GM18517 (cell line): ENCODE measurements around the gene ARHGEF2.
"Not testable (repeated sequence)": the region's sequence is repeated elsewhere in the genome, so short reads cannot be mapped to it uniquely, and the experiment has no call there.

ENCODE experiments used
- ATAC-seq: cut with Tn5 transposase; IDR thresholded peaks from one replicate; pipeline ENCODE4 v1.9.1; 2021; ENCODE audit warnings: mild to moderate bottlenecking, moderate library complexity; ENCODE audit not compliant: unreplicated experiment

Gene ARHGEF2

GRCh38 chr1:155944444-155944799 is 33.9 kb downstream of the ARHGEF2 start:
- no peak for ATAC-seq

DNA sequence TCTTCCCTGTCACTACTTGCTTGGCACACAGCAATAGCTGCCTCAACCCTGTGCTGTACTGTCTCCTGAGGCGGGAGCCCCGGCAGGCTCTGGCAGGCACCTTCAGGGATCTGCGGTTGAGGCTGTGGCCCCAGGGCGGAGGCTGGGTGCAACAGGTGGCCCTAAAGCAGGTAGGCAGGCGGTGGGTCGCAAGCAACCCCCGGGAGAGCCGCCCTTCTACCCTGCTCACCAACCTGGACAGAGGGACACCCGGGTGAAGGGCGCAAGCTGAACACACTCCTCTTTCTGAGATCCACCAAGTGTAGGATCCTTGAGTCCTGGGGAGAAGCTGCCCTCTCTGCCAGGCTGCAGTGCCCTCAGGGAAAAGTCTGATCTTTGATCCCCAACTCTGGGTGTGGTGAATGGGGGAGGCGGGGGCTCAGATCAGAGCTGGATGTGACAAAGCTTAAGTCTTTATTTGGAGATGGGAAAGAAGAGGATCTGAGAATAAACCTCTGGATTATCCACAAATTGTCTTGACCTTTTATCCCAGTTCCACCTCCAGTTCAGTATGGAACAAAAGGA is 35.7 kb downstream of the ARHGEF2 start:
- no peak for ATAC-seq

DNA sequence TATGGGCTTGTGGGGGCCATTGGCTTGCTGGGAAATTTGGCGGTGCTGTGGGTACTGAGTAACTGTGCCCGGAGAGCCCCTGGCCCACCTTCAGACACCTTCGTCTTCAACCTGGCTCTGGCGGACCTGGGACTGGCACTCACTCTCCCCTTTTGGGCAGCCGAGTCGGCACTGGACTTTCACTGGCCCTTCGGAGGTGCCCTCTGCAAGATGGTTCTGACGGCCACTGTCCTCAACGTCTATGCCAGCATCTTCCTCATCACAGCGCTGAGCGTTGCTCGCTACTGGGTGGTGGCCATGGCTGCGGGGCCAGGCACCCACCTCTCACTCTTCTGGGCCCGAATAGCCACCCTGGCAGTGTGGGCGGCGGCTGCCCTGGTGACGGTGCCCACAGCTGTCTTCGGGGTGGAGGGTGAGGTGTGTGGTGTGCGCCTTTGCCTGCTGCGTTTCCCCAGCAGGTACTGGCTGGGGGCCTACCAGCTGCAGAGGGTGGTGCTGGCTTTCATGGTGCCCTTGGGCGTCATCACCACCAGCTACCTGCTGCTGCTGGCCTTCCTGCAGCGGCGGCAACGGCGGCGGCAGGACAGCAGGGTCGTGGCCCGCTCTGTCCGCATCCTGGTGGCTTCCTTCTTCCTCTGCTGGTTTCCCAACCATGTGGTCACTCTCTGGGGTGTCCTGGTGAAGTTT is 36.4 kb downstream of the ARHGEF2 start:
- ATAC-seq, result no peak

- no peak for ATAC-seq
Measured at GRCh38 chr1:155940993-155941844, 37.1 kb downstream of the ARHGEF2 start, which contains the start of gene RXFP4. Gene RXFP4, plus strand, starts transcription at chr1:155941638. Its CDS starts 72 bp downstream, at chr1:155941710.

GRCh38 chr1:155940482-155940992 is 37.8 kb downstream of the ARHGEF2 start:
- no peak for ATAC-seq

DNA sequence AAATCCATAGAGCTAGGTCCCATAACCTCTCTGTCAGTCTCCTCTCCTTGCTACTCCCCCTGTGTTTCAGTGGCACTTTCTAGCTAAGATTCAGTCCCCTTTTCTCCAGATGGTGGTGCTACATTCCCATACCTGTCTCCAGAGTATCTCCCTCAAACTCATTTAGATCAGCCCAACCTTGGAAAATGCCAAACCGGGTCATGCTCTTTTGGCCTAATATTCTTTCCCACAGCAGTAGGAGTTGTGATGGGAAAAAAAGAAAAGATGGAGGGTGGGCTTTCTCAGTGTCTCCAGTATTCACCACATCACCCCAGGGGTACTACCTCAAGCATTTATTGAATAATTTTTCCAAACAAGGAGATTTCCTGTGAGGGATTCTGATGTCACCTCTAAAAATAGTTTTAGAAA is 40.1 kb downstream of the ARHGEF2 start:
- no peak for ATAC-seq

- no peak for ATAC-seq
Measured at GRCh38 chr1:155934936-155935590, 43.3 kb downstream of the ARHGEF2 start.

DNA sequence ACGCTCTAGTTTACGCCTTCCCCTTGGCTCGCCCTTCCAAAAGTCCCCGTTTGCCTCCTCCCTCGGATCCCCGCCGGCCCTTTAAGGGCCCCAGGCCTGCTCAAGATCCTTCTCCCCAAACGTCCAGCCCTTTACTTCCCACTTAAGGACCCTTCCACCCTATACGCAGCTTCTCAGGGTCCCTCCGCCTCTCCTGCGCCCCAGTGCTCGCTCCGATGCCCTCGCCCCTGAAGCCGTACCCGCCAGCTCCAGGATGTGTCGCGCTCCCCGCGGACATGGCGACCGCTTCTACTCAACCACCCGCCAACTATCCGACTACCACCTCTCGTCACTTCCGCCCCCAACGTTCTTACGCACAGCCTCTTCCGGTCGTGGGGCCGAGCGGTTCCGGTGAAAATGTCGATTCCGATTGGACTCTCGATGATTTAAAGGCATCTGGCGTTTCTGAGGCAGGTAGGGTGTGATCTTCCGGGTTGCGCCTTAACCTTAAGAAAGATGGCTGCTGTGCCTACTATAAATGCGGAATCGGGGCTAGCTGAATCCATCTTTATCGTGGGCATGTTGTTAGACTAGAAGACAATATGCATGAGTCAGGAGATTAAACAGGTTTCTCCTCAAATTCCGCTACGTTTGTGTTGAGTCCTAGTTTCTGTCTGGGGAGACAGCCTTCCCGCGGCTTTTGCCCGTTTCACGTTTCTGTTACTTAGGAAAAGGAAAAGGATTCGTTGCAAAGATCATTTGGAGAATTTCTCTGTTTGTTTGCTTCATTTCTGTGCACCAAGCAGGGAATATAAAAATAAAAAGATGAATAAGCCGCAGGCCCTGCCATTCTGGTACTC is 44.0 kb downstream of the ARHGEF2 start, which contains the start of gene KHDC4:
TSS of gene KHDC4 (minus strand) at position 317 of the 839 bp plus-strand sequence. CDS start at position 277, 40 bp downstream.
- peak; percentile 80 for ATAC-seq

- no peak for ATAC-seq
Measured at GRCh38 chr1:155933591-155934096, 44.7 kb downstream of the ARHGEF2 start.

- no peak for ATAC-seq
Measured at GRCh38 chr1:155932487-155932886, 45.9 kb downstream of the ARHGEF2 start.

DNA sequence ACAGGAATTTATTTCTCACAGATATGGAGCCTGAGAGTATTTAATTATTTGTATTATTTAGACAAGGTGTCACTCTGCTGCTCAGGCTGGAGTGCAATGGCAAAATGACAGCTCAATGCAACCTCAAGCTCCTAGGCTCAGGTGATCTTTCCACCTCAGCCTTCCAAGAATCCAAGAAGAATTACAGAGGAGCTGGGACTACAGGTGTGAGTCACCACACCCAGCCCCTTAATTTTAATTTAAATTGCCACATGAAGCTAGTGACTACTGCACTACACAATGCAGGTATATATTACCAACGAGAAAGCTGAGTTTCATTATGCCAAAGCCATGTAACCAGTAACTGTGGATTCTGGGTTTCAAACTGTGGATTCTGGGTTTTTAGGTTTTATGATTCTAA is 46.3 kb downstream of the ARHGEF2 start:
- ATAC-seq, result no peak

DNA sequence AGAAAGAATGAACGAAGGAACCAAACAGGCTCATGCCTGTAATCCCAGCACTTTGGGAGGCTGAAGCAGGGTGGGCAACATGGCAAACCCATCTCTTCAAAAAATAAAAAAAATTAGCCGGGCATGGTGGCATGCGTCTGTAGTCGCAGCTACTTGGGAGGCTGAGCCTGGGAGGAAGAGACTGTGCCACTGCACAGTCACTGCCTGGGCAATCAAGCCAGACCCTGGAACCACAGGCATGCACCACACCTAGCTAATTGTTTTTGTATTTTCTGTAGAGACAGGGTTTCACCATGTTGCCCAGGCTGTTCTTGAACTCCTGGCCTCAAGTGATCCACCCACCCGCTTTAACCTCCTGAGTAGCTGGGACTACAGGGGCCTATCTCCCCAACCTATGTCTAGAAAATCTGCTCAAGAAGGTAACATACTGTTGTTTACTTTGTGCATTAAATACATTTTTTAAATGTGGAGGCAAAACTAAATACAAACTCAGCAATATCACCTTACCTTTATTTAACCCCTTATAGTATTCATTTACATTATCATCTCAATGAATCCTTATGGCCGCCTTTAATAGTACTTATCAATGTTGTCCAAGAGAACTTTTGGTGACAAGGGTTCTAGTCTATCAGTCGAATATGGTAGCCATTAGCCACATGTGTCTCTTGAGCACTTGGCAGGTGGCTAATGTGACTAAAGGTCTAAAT is 46.9 kb downstream of the ARHGEF2 start:
- no peak for ATAC-seq

GRCh38 chr1:155930725-155931124 is 47.6 kb downstream of the ARHGEF2 start:
- not testable (repeated sequence) for ATAC-seq

- no peak for ATAC-seq
Measured at GRCh38 chr1:155929057-155929456, 49.3 kb downstream of the ARHGEF2 start.

DNA sequence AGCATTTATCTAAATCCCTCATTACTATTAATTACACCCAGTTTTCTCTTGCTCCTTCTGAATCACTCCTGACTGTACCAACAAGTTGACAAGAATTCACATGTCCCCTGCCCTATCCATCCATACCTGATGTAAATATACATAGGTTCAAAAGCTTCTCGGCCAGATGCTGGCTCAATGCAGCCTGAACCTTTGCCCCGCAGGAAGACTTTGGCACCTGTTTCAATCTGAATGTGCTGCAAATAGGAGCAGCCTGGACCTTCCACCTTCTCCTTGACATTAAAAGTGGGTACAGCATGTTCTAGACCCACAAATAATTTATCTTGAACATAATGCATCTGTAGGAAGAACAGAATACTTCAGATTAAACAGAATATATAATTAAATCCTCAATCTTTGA is 52.8 kb downstream of the ARHGEF2 start:
- no peak for ATAC-seq

- no peak for ATAC-seq
Measured at GRCh38 chr1:155920717-155921116, 57.6 kb downstream of the ARHGEF2 start.

GRCh38 chr1:155919801-155920200 is 58.5 kb downstream of the ARHGEF2 start:
- ATAC-seq, result no peak

- no peak for ATAC-seq
Measured at GRCh38 chr1:155918660-155919059, 59.7 kb downstream of the ARHGEF2 start.
